GM18499 (cell line): ENCODE data around the gene DSTN.

Source experiments
- ATAC-seq: cut with Tn5 transposase; IDR thresholded peaks from one replicate; pipeline ENCODE4 v1.9.1; 2021; ENCODE audit warnings: moderate number of reproducible peaks; ENCODE audit not compliant: insufficient read depth, unreplicated experiment

Gene DSTN

DNA sequence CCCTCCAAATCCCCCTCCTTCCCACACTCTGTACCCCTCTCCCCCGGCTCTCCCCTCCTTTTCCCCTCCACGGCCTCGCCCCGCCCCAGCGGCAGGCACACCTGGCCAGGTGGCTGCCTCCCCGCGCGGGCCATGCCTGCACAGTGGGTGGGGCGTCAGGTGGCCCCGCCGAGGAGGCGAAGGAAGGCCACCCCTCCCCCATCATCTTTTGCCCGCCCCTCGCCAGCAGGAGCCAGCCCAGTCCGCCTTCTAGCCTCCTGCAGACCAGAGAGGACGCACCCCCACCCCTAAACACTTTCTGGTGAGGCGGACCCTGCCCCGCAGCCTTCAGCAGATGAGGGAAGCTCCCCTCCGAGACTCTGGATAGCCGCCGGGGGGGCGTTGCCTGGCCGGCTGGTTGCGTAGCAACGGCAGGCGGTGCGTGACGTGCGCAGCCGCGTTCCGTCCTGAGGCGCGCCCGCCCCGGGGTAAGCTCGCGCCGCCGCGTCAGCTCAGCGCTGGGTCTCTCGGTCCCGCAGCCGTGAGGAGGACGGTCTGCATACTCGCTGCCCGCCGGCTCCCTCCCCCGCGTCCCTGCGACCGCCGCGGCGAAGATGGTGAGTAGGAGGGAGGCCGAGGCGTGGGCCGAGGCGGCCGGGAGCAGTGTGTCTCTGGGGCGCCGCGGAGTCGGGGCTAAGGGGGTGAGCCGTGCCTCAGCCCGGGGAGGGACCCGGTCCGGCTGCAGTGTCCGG is at the start of gene DSTN:
Gene DSTN (plus strand): TSS at position 460 of the 731 bp plus-strand sequence. CDS start 134 bp downstream, at position 594.
- ATAC-seq: peak; percentile 58

DNA sequence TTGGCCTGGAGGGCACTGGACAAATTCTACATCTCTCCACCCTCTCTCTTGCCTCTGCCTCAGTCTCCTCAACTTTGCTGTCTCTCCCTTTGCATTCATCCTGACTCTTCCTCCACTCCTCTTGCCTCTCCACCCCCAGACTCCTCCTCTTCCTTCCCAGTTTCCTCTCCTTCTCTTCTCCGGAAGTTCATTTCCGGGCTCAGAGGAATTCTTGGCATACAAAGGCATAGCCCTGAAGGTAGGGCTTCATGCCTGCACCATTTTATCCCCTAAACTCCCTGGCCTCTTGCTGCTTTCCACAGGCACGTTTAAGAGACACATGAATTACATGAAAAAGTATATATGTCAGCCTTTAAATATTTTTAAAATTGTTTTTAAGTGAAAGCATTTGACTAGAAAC is 49.3 kb upstream of the DSTN start:
- ATAC-seq: no peak

DNA sequence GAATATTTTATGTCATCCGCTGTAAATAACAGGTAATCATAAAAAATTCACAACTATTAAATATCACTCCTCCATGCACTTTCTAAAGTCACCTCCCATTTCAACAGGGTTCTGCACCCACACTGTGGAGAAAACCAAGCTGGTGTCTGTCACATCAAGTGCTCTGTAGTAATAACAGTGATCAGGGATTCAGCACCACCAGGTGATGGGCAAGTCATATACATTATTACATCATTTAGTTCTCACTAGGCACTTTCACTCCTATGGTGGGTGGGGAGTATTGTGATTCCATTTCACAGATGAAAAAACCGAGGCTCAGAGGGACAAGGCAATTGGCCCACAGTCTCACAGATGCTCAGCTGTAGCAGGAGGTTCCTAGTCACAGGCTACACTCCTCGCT is 47.3 kb upstream of the DSTN start:
- no peak for ATAC-seq

DNA sequence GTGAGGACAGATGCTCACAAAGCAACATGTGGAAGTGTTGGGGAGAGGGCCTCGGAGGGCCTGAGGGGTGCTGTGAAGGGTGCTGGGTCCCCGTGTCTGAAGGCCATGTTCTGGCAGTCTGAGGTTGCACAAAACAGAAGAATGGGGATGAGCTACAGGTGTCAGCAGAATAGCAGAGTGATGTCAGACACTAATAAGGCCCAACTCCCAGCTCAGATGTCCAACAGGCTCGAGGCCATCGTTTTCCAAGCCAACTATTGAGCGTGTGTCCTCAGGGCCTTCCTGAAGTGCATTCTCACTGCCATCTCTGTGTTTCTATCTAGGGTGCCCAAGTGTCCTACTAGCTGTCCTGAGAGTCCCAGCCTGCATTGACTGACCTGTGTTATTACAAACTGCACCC is 46.5 kb upstream of the DSTN start:
- no peak for ATAC-seq

DNA sequence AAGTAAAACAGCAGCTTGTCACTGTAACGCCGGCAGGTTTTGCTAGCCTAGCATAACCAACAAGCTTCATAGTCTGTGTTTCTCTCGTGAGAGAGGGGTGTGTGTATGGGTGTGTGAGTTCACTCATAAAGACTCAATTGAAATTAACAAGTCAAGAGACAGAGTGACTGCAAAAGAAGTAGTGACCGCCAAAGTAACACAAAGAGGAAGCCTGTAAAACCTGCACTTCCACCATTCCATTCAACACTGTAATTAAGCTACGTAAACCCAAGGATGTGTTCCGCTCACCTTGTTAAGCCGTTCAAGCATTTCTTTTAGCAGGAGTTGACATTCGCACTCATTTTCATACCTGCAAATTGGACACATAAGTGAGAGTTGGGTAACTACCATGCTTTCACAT is 45.3 kb upstream of the DSTN start:
- no peak for ATAC-seq

DNA sequence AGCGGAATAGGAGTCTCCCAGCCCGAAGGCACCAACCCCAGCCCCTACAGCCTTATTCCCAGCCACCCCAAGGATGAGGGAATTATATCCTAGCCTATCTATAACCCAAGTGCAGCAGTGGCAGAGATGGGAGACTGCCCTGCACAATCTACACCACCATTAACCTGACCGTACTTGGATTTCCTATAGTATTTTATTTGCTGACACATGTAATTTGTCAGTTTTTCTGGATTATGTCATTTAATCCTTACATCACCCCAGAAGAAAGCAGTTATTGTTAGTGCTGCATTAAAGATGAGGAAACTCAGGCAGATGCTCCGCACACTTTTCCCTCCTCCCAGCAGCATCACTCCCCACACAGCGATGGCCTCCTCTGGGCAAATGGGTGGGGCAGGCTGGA is 44.7 kb upstream of the DSTN start:
- no peak for ATAC-seq

DNA sequence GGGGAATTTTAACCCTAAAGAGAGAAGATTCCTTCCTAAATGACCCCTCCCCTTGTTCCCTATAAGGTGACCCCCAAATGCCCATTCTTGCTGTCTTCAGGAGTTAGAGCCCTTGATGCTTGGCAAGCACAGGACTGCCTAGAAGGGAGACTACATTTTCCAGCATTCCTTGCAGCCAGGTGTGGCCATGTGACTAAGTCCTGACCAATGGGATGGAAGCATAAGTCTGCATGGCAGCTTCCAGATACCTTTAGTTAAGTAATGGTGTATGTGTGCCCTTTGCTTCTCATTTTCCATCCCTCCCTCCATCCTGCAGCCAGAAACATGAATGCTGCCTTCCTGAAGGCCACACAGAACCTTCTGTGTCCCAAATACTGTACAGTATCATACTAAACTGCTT is 44.2 kb upstream of the DSTN start:
- peak; percentile 57 for ATAC-seq

DNA sequence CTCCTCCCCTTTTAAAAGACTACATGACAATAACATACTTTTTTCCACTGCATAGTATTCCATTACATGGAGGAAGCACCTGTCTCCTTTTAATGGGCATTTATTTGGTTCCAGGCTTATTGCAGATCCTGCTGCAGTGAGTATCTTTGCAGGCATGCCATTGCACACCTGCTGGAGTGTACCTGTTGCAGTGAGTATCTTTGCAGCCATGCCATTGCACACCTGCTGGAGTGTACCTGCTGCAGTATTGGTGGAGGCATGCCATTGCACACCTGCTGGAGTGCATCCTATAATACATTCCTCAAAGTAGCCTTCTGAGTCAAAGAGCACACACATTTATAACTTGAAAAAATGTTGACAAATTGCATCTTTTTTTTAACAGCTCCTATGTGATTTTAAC is 40.3 kb upstream of the DSTN start:
- ATAC-seq: no peak

DNA sequence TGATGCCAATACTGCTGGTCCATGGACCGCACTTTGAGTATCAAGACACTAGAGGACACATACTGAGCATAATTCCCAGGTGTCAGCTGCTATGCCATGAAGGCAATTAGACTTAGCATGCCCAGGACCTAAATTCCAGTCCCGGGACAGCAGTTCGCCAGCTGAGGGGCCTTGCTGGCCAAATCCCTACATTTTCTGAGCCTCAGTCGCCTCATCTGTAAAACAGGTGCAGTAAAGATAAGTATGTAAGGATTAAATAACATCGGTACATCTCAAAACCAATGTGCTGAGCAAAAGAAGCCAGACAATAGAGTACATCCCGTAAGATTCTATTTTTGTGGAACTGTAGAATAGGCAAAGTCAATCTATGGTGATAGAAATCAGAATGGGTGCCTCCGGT is 39.7 kb upstream of the DSTN start:
- no peak for ATAC-seq

DNA sequence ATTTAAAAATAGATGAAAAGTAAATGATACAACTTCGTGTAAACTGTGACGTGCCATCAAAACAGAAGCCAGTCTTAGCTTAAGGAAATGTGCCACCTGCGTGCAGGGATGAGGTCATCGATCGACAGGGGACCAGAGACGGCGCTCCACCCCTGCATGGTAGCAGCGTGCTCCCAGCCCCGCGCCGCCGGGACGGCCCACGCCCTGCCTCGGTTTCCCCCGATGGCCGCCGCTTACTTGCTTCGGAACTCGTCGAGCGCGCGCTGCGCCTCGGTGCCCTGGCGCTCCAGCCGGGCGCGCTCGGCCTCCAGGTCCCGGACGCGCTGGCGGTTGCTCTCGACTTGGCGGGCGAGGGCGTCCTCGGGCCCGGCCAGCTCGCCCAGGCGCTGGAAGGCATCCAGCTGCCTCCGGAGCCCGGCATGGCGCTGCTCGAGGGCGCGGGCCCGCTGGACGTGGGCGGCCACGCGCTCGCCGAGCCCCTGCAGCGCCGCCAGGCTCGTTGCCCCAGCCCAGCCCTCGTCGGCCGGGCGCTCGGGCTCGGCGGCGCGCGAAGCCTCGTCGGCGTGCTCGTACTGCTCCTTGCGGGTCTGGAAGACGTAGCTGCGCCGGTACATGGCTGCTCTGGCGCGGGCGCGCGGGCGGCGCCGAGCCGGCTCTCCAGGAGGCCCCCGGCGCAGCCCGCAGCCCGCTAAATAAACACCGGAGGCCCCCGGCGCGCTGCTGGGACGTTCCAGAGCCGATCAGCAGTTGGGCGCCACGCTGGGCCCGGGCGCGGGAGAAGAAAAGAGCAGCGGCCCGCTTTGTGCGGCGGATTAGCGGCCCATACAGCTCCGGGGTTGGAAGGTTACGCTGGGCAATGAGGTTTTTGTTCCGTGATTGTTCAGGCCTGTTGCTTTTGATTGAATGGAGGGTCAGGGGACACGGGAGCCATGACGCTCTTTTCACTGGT is 38.9 kb upstream of the DSTN start, which contains the start of gene BFSP1:
Gene BFSP1 (minus strand): TSS at position 664 of the 949 bp plus-strand sequence. CDS start 50 bp downstream, at position 614.
- ATAC-seq: no peak

DNA sequence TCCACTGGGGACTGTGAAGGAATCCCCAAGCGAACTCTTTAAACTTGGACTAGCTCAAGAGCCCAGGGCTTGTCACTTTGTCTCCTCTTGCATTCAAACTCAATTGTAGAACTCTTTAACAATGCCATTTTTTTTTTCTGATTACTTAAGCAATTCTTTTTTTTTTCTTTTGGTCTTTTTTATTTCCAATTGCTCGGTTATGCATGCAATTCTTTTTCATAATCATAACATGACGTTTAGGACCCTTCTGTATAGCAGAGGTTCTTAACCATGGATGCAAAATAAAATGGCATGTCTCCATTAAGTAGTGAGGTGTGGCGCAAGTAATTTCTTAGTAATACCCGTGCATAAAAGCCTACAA is 38.2 kb upstream of the DSTN start:
- no peak for ATAC-seq

DNA sequence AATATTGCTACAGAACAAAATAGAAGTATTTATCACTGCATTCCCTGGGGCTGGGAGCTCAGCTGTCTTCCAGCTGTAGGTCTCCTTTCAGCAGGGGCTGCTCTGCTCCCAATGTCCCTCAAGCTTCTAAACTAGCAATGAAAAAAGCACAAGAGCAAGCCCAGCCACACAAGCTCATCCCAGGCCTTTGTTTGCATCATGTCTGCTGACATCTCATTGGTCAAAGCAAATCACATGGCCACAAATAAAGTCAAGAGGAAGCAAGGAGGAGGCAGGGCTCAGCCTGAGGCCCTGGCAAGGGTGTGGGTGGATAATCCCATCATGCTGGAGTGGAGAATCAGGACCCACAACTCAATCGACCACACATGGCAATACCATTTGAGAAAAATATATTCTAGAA is 36.5 kb upstream of the DSTN start:
- no peak for ATAC-seq

DNA sequence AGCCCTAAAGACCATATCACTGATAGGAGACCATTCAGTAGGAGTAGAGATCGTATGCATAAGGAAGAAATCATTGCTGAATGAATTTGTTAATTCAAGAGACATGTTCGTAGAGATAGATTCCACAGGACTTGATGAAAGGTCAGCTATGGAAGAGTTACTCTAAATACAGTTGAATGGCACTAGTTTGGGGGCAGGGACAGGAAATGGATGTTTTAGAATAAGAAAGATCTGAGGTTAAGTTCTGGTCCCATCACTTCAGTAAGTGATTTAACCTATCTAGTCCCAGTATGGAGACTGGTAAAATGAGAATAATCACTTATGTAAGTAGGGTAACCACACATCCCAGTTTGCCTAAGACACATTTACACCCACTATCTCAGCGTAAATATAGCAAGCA is 35.8 kb upstream of the DSTN start:
- ATAC-seq: no peak

DNA sequence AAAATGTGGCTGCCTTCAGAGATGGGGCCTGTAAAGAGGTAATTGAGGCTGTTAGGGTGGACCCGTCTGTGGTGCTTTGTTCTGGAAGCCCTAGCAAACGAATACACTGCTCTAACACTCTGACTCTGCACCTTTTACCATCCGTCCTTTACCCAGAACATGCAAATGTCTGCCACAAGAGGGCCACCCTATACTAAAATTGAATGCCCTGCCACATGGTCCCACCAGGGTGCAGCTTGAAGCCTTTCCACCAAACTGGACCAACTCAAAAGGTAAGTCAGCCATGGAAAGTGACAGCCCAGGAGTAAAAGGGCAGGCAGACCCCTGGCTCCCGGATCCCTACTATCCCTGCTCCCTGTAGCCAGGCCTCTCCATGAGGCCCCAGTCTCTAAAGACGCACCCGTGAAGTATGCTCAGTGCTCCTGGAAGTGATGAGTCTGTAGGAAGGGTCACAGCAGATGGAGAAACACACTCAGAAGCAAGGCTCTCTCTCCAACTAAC is 32.9 kb upstream of the DSTN start:
- peak; percentile 66 for ATAC-seq

DNA sequence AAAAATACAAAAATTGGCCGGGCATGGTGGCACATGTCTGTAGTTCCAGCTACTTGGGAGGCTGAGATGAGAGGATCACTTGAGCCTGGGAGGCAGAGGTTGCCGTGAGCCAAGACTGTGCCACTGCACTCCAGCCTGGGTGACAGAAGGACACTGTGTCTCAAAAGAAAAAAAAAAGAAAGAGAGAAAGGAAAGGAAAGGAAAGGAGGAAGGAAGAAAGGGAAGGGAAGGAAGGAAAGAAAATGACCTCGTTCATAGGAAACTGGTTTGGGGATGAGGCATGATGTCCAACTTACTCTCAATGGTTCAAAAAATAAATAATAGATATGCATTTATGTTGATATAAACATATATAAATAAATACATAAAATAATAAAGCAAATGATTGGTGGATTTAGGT is 31.9 kb upstream of the DSTN start:
- no peak for ATAC-seq

DNA sequence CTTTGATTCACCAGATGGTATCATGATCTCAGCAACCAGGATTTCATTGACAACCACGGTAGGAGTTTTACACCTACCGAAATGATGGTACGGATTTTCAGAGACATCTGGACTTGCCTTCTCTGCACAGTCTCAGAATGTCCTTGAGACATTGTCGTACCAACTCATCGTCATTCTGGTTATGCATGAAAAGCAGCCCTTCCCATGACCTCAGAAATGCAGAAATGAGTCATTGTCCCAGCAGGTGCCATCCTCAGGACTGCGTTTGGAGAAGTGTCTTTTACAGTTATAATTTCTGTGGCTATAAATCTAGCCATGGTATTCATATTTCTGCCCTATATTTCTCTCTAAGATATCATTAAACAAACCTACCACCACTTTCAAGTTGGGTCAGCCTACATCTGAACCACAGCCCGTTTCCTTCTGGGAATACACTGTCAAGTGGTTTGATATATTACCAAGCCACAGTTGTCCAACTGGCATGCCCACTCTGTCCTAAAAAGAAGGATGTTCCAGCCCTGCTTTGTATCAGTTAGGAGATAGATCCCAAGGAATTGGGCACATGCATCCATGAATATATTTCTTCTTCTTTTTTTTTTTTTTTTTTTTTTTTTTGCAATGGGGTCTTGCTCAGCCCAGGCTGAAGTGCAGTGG is 31.2 kb upstream of the DSTN start:
- peak; percentile 66 for ATAC-seq

DNA sequence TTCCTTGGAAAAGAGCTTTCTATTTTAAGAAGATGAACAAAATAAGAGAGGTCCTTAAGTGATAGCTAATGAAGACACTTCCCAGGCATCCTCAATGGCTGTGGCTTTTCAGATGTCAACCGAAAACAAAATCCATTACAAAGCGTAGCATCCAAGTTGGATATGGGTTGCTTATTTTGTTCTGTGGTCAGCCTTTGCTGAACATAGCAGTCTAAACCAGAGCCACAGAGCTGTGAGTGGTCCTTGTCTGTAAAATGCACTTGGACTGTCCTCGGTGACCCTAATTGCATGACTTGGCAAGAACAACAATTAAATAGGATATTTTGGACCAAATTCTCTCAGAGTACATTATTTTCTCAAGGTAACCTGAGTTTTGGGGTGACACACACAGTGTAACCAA is 28.3 kb upstream of the DSTN start:
- no peak for ATAC-seq

DNA sequence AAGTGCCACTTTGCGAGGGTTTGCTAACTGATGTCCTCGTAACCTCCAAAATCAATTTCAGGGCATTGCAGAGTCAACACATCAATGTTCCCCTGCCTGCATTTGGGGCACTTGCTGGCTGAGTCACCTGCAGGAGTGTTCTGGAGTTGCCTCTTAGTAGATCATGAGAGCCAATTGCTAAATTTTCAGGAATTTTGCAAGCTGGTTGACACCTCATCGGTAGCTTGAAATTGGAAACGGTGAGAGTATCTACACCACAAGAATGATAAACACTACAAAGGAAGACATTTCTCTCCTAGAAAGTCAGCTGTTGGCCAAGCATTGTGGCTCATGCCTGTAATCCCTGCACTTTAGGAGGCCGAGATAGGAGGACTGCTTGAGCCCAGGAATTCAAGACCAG is 27.9 kb upstream of the DSTN start:
- ATAC-seq: no peak

DNA sequence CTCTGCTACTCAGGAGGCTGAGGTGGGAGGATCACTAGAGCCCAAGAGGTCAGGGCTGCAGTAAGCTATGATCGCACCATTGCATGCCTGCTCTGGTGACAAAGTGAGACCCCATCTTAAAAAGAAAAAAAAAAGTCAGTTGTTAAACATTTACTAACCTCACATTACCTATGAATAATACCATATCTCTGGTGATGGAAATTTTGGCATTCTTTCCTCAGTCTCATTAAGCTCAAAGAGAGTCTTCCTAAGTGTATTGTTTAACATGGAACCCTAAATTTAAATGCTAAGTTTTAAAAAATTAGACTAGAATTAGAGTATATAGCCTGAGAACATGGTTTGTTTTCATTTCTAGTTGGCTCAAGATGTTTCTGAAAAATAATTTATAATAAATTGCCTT is 27.4 kb upstream of the DSTN start:
- no peak for ATAC-seq

DNA sequence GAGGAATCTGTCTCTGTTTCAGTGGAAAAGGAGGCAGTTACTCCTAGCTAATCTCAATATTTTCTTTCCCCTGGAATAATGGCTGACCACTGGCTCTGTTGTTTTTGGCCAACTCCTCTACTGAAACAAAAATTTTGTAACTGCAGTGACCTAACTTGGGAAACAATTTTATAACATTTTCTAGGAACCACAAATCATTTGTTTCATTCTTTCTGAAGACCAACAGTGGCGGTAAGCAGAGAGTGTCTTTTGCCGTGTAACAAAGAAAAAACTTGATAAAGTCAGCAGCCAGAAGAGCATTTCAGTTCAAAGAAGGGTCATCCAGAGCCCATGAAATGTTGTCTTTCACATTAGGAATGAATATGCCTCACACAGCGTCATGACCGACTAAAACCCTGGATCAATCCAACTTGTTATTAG is 26.9 kb upstream of the DSTN start:
- ATAC-seq: no peak
